ENCODE data around the gene NEK1. TPM values are rescaled to one million over a fixed set of nuclear protein-coding genes. Genes with fewer than 3 reads are reported as not detected.

Gene NEK1, protein sequence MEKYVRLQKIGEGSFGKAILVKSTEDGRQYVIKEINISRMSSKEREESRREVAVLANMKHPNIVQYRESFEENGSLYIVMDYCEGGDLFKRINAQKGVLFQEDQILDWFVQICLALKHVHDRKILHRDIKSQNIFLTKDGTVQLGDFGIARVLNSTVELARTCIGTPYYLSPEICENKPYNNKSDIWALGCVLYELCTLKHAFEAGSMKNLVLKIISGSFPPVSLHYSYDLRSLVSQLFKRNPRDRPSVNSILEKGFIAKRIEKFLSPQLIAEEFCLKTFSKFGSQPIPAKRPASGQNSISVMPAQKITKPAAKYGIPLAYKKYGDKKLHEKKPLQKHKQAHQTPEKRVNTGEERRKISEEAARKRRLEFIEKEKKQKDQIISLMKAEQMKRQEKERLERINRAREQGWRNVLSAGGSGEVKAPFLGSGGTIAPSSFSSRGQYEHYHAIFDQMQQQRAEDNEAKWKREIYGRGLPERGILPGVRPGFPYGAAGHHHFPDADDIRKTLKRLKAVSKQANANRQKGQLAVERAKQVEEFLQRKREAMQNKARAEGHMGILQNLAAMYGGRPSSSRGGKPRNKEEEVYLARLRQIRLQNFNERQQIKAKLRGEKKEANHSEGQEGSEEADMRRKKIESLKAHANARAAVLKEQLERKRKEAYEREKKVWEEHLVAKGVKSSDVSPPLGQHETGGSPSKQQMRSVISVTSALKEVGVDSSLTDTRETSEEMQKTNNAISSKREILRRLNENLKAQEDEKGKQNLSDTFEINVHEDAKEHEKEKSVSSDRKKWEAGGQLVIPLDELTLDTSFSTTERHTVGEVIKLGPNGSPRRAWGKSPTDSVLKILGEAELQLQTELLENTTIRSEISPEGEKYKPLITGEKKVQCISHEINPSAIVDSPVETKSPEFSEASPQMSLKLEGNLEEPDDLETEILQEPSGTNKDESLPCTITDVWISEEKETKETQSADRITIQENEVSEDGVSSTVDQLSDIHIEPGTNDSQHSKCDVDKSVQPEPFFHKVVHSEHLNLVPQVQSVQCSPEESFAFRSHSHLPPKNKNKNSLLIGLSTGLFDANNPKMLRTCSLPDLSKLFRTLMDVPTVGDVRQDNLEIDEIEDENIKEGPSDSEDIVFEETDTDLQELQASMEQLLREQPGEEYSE (N-terminal part only)
- 10 to 100 TPM; 18.0 to 25.7 (median 23.0) TPM for polyA plus RNA-seq (ENCODE audit: insufficient read length in 4 of 4)

DNA sequence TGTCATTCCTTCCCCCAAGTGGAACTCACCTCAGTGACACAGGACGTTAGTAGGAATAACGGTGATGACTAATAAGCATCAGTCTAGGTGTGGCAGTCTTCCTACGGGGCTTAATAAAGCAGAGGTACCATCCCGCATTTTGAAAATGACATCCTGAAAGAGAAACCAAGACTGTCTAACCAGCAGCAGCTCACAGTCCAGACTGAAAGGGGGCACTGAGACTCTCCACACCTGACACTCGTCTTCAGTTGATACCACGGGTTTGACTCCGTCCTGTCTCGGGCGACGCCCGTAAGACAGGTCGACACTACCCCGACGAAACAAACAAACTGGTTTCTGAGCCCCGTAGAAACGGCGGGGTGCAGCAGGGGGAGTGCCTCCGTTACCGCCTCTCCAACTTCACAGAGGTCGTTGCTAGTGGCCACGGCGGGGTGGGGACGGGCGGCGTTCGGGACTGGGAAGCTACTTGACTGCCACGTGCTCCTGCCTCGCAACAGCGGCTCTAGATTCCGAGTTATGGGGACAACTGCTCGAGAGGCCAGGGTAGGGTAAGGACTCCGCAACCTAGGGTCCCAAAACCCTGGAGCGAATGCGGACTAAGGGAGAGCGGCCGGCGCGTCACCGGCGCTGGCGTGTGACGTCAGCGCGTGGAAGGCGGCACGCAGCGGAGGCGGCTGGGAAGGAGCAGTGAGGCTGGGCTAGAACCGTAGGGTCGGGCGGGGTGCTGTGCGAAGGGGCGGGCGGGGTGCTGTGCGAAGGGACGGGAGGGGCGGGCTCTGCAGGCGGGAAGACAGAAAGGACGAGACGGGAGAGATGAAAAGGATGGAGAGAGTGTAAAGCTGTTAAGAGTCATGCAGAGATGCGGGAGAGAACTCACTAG is at the start of gene NEK1:
Gene NEK1, minus strand, starts transcription at position 593 of the 880 bp plus-strand sequence. CDS start 9,953 bp downstream, outside the sequence.
- peak; percentile 77 to 80 (median 79) for DNase-seq (ENCODE audit: low read depth in 4 of 4, low spot score in 2 of 4)

DNA sequence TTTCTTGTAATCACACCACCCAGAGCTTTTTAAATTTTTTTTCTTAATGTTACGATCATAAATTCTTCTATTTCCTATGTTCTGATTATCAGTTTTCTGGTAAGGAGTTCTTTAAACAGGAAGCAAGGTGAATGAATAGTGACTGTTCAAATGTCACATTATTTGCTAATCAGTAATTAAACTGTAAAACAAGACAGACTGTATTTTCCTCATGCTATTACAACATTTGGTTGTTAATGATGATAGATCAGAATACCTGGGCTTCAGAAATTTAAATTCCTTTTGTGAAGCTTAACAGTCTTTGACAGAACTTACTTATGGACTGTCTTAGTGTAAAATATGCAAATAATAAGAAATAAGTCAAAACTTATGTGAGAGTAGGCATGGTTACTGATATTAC is 49.4 kb upstream of the NEK1 start:
- no peak for DNase-seq (ENCODE audit: low read depth in 4 of 4, low spot score in 2 of 4)

GRCh38 chr4:169660929-169661328 is 48.5 kb upstream of the NEK1 start:
- no peak for DNase-seq (ENCODE audit: low read depth in 4 of 4, low spot score in 2 of 4)

- DNase-seq (ENCODE audit: low read depth in 4 of 4, low spot score in 2 of 4): peak; percentile 74 to 83 (median 78)
Observed at GRCh38 chr4:169659716-169660670, 47.6 kb upstream of the NEK1 start.

- no peak for DNase-seq (ENCODE audit: low read depth in 4 of 4, low spot score in 2 of 4)
Observed at GRCh38 chr4:169658975-169659715, 46.8 kb upstream of the NEK1 start.

GRCh38 chr4:169658196-169658595 is 45.8 kb upstream of the NEK1 start:
- DNase-seq (ENCODE audit: low read depth in 4 of 4, low spot score in 2 of 4): no peak

- no peak for DNase-seq (ENCODE audit: low read depth in 4 of 4, low spot score in 2 of 4)
Observed at GRCh38 chr4:169657470-169658107, 45.2 kb upstream of the NEK1 start.

GRCh38 chr4:169655401-169655800 is 43.0 kb upstream of the NEK1 start:
- DNase-seq (ENCODE audit: low read depth in 4 of 4, low spot score in 2 of 4): no peak

- no peak for DNase-seq (ENCODE audit: low read depth in 4 of 4, low spot score in 2 of 4)
Observed at GRCh38 chr4:169652535-169652934, 40.2 kb upstream of the NEK1 start.

- DNase-seq (ENCODE audit: low read depth in 4 of 4, low spot score in 2 of 4): no peak
Observed at GRCh38 chr4:169650227-169650936, 38.0 kb upstream of the NEK1 start.

- no peak for DNase-seq (ENCODE audit: low read depth in 4 of 4, low spot score in 2 of 4)
Observed at GRCh38 chr4:169649545-169650226, 37.3 kb upstream of the NEK1 start.

DNA sequence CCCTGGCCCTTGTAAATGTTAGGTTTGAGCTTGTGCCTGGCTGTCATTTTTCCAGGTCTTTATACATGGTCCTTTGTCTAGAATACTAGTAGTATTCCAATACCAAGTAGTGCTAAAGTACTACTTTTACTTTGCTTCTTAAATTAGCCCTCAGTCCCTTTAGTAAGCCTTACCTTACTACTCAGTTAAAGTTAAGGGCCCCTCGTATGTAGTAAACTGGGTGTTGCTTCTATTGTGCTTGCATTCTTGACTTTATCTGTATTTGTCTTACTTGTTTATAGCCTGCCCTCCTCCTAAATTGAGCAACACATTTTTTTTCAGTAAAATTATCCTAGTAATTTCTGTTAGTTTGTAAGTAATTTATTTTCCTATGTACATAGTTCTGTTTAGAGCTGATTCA is 33.2 kb upstream of the NEK1 start:
- DNase-seq (ENCODE audit: low read depth in 4 of 4, low spot score in 2 of 4): no peak

GRCh38 chr4:169644802-169645201 is 32.4 kb upstream of the NEK1 start:
- DNase-seq (ENCODE audit: low read depth in 4 of 4, low spot score in 2 of 4): no peak

DNA sequence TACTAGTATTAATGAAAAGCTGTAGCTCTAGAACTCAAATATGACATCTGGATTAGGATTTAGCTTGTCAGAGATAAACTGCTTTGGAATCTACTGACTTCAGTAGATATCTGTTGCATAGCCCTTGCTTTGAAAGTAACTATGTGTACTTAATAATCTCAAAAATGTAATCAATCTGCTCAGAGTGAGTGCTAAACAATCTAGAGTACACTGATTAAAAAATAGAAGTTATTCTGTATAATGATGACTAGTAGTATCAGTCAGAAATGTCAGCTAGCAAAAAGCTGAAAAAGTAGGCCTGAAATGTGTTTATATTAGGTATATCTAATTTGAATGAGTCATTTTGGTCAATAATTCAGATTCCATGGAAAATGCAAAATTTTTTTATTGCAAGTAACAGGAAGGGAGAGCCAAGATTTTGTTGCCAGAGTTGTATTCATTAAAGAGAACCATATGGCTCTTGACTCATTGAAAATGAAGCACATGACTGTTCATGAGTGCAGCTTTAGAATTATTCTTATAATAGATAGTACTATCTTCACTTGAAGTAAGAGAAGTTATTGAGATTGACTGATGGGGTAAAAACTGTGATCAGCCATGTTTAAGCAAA is 28.0 kb upstream of the NEK1 start:
- DNase-seq (ENCODE audit: low read depth in 4 of 4, low spot score in 2 of 4): no peak

GRCh38 chr4:169634975-169635374 is 22.6 kb upstream of the NEK1 start:
- no peak for DNase-seq (ENCODE audit: low read depth in 4 of 4, low spot score in 2 of 4)

DNA sequence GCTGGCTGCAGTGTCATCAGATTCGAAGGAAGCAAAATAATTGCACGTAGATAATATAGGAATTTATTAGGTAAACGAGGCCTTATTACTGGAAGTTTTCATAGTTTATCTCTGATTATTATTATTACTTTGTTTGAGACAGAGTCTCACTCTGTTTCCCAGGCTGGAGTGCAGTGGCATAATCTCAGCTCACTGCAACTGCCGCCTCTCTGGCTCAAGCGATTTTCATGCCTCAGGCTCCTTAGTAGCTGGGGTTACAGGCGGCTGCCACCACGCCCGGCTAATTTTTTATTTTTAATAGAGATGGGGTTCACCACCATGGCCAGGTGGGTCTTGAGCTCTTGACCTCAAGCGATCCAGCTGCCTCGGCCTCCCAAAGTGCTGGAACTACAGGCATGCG is 20.5 kb upstream of the NEK1 start:
- no peak for DNase-seq (ENCODE audit: low read depth in 4 of 4, low spot score in 2 of 4)

Measured in left renal cortex interstitium (tissue), 4 donors.